GM13976 (cell line): ENCODE measurements around the gene FHDC1.

Experiments
- DNase-seq: peaks from one replicate; pipeline ENCODE4 v3.0.0; 2012; ENCODE audit warnings: low spot score
- CTCF ChIP-seq: IDR thresholded peaks from 2 replicates; pipeline ENCODE4 v1.5.1; 2012; ENCODE audit warnings: borderline replicate concordance, mild to moderate bottlenecking; ENCODE audit not compliant: insufficient read depth; ENCODE audit errors: extremely low read depth, missing control alignments, control extremely low read depth
- in situ Hi-C: fragments of 300-500 bp; cut with MboI; formaldehyde crosslinking; loops from one replicate; pipeline ENCODE4 v1.12.0; 2022; ENCODE audit warnings: low sequenced_read_pairs, mixed read lengths, inconsistent platforms; ENCODE audit not compliant: unreplicated experiment

FHDC1 gene

GRCh38 chr4:152959080-152959479, 23.0 kb downstream of the FHDC1 start:
- in situ Hi-C loops: no loop called here
- TF ChIP-seq CTCF: no peak
- no peak for DNase-seq

GRCh38 chr4:152960082-152960481, 24.0 kb downstream of the FHDC1 start:
- DNase-seq: no peak
- TF ChIP-seq CTCF: no peak
- in situ Hi-C loops: no loop called here

- TF ChIP-seq CTCF: no peak
- no peak for DNase-seq
- in situ Hi-C loops: no loop called here
Observed at GRCh38 chr4:152961014-152961772, 25.1 kb downstream of the FHDC1 start.

GRCh38 chr4:152961773-152962115, 25.6 kb downstream of the FHDC1 start:
- no peak for DNase-seq
- in situ Hi-C loops: no loop called here
- no peak for TF ChIP-seq CTCF

GRCh38 chr4:152962150-152962549, 26.0 kb downstream of the FHDC1 start:
- no peak for TF ChIP-seq CTCF
- no peak for DNase-seq
- in situ Hi-C loops: no loop called here

- no peak for DNase-seq
- TF ChIP-seq CTCF: no peak
- in situ Hi-C loops: no loop called here
Observed at GRCh38 chr4:152964335-152964734, 28.2 kb downstream of the FHDC1 start.
